GM23338 (cell line): ENCODE results near the gene XPNPEP1.

Source experiments
- CREB1 ChIP-seq: fragments of 250-450 bp; sonication (Bioruptor Pico); IDR thresholded peaks from 2 replicates; pipeline ENCODE4 v1.5.0; 2020; ENCODE audit warnings: low read depth, mild to moderate bottlenecking, moderate library complexity
- CTCF ChIP-seq, 2 experiments: fragments of 200-600 bp in 1 of 2; sonication (generic) in 1 of 2; conservative IDR thresholded peaks; 2 replicates each; pipeline versions ENCODE4 v1.5.1 to v1.6.1; 2016 to 2017; ENCODE audit warnings: antibody characterized with exemption in 2 of 2, low read depth in 2 of 2, mild to moderate bottlenecking in 2 of 2, moderate library complexity in 1 of 2
- ETS1 ChIP-seq: IDR thresholded peaks from 2 replicates; pipeline ENCODE4 v1.6.1; 2016; ENCODE audit warnings: antibody characterized with exemption
- EZH2 ChIP-seq: fragments of 200-600 bp; sonication (generic); IDR thresholded peaks from one replicate; pipeline ENCODE4 v1.8.0; 2017; ENCODE audit warnings: antibody characterized with exemption, mild to moderate bottlenecking, low read depth; ENCODE audit not compliant: unreplicated experiment
- EZH2phosphoT487 ChIP-seq: fragments of 200-600 bp; sonication (generic); IDR thresholded peaks from one replicate; pipeline ENCODE4 v1.8.1; 2018; ENCODE audit warnings: antibody characterized with exemption; ENCODE audit not compliant: unreplicated experiment
- JUNB ChIP-seq: IDR thresholded peaks from one replicate; pipeline ENCODE4 v1.6.1; 2016; ENCODE audit warnings: antibody characterized with exemption; ENCODE audit not compliant: unreplicated experiment
- NANOG ChIP-seq: IDR thresholded peaks from 2 replicates; pipeline ENCODE4 v1.6.1; 2016; ENCODE audit warnings: antibody characterized with exemption, borderline replicate concordance
- POLR2AphosphoS5 ChIP-seq: IDR thresholded peaks from 2 replicates; pipeline ENCODE4 v1.6.1; 2016; ENCODE audit warnings: antibody characterized with exemption, low read depth
- REST ChIP-seq: IDR thresholded peaks from one replicate; pipeline ENCODE4 v1.6.1; 2018; ENCODE audit warnings: antibody characterized with exemption; ENCODE audit not compliant: unreplicated experiment
- STAT1 ChIP-seq: IDR thresholded peaks from one replicate; pipeline ENCODE4 v1.6.1; 2016; ENCODE audit warnings: antibody characterized with exemption; ENCODE audit not compliant: unreplicated experiment
- ZNF331 ChIP-seq: fragments of 250-450 bp; sonication (Bioruptor Pico); IDR thresholded peaks from 2 replicates; pipeline ENCODE4 v1.5.0; 2020; ENCODE audit warnings: low read depth, mild to moderate bottlenecking, moderate library complexity

- no peak for TF ChIP-seq CTCF (conservative IDR thresholded peaks at IDR 0.05; ENCODE audit: low read depth in 2 of 2)
- no peak for TF ChIP-seq POLR2AphosphoS5
- TF ChIP-seq JUNB: no peak
- no peak for TF ChIP-seq EZH2
- no peak for TF ChIP-seq CREB1
- no peak for TF ChIP-seq REST
- TF ChIP-seq EZH2phosphoT487: no peak
- TF ChIP-seq ZNF331 (CRISPR knock-in tag): no peak
- no peak for TF ChIP-seq NANOG
- no peak for TF ChIP-seq STAT1
- TF ChIP-seq ETS1: no peak
Measured at GRCh38 chr10:109957092-109957797, 33.9 kb upstream of the XPNPEP1 start.
